ENCODE measurements around the gene MTHFSD.

Gene MTHFSD

DNA sequence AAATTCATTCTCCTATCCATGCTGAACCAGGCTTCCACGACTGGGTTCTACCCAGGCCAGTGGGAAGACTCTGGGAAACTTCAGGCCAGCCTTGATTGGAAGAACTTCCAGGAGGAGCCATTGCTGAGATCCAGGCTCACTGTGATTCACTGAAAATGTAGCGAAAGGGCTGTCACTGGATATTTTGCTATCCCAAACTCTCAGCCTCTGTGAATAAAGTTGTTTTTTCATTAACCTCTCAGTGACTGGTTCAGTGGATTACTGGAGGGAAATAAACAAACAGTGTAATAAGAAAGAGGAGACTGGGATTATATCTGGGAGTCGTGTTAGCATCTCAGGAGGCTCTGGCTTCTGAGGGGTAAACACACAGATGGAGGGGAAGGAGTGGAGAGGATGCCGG is 26.4 kb upstream of the MTHFSD start:
- DNase-seq, result no peak

DNA sequence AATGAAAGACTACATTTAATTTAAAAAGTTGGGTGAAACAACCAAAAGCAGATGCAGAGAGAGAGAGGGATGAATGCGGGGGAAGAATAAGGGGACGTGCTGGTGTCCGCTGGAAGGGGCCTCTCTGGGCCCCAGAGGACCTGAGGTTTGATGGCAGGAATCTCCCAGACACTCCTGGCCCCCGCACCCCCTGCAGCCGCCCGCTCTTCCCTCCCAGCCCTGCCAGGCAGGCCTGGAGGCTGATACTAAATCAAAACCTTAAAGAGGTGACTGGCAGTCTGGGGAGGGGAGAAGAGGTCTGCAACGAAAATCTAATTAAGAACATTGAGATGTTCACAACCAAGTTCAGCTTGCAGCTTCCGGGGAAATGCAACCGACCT is 25.7 kb upstream of the MTHFSD start:
- DNase-seq, result no peak

DNA sequence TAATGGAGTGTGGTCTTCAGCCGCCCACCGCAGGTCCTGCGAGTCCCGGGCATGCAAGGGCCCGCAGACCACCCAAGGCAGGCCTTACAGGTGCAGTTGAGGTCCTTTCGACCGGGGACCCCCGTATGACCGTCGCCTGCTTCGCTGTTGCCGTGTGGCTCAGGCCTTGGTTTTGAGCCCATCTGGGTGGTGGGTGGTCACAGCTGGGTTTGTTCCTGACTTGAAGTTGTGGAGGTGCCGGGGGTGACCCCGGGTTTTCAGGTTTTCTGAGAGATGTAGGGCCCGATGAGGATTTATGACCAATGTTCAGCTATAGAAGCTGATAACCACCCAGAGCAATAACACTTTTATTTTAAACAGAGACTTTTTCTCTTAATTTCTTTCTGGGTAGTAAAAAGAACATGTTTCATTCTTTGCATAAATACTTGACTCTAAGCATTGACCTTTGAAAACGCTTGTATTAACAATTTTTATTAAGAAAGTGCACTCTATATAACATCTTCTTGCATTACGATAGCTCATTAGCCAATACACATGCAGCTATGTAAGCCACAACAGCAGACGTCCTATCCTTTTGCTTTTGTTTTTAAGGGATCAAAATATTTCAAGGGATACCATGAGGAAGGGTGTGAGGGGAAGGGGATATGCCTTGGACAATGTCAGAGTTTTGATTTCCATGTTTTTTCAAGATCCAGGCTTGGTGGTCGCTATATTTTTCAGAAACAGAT is 25.2 kb upstream of the MTHFSD start:
- no peak for DNase-seq

DNA sequence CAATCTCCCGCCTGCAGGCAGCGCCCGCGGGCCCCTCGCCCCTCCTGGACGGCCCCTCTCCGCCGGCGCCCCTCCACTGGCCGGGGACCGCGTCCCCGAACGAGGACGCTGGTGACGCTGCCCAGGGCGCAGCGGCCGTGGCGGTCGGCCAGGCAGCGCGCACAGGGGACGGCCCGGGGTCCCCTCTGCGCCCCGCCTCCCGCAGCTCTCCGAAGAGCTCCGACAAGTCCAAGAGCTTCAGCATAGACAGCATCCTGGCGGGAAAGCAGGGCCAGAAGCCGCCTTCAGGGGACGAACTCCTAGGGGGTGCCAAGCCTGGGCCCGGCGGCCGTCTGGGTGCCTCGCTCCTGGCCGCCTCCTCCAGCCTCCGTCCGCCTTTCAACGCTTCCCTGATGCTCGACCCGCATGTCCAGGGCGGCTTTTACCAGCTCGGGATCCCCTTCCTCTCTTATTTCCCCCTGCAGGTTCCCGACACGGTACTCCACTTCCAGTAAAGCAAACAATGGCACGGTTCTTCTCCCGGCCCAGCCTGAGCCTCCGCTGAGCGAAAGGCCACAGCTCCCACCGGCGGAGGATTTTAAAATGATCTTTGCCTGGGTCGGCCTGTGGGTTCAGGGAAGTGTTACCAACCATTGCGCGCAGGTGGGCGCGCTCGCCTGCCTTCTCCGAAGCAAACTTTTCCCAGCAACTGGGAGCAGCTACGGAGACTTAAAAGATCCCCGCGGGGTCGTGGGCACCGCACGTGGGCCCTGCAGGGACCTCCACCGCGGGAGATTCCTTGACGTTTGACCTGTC is 24.4 kb upstream of the MTHFSD start:
- no peak for DNase-seq

DNA sequence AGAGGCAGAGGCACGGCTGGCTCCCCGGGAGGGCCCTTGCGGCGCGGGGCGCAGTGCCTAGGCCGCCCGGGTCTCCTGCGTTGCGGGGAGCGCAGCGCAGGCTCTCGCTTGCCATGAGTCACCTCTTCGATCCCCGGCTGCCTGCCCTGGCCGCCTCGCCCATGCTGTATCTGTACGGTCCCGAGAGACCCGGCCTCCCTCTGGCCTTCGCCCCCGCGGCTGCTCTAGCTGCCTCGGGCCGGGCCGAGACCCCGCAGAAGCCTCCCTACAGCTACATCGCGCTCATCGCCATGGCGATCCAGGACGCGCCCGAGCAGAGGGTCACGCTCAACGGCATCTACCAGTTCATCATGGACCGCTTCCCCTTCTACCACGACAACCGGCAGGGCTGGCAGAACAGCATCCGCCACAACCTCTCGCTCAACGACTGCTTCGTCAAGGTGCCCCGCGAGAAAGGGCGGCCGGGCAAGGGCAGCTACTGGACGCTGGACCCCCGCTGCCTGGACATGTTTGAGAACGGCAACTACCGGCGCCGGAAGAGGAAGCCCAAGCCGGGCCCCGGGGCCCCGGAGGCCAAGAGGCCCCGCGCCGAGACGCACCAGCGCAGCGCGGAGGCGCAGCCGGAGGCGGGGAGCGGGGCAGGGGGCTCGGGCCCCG is 23.7 kb upstream of the MTHFSD start:
- DNase-seq, result no peak

DNA sequence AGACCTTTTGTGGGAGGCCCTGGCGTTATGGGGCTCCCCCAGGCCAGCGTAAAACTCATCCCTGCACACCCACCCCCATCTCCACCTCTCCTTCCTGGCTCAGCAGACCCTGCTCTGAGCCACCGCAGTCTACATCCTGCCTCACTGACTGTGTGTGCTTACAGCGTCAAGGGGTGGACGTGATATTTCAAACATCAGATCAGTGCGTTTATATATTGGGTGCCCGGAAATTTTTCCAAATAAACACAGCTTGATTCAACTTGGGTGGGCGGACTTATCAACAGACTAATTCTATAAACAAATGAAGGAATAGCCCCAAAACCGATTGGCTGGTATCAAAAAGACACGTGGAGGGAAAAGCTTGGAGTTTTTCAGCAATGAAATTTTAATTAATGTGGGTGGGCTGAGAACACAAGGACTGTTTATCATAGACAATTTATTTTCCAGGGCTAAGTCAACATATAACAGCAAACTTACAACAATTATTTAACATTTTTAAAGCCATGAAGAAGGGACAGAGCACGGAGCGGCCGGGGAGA is 23.1 kb upstream of the MTHFSD start, which contains the start of gene FOXL1:
FOXL1 (plus strand) TSS at position 489 of the 539 bp plus-strand sequence. CDS start 175 bp downstream, outside the sequence.
- DNase-seq, result no peak

DNA sequence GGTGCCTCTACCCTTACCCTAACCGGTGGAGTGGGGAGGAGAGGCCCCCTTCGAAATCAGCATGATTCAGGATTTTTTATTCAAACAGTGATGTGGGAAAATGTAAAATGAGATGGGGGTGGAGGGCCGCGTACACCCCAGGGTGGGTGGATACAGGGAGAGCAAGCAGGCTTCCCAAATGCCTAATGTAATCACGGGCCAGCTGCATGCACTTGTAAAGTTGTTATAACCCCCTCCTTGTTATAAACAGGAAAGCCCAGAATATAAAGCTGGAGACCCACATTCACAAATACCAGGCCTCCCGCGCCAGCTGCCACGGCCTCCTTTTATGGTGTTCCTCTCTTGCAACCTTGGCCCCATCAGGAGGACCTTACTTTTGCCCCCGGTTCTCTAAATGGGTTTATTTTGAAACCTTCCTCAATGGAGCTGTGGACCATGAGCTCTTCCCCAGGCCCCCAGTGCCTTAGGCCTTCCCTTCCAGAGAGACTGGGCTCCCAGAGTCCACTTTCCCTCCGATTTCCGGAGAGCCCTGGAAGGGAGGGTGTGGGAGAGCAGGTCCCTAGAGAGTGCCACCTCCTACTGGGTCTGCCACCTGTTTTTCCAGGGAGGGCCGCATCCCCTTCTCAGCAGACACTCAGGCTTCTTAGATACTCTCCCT is 22.4 kb upstream of the MTHFSD start:
- DNase-seq, result no peak

DNA sequence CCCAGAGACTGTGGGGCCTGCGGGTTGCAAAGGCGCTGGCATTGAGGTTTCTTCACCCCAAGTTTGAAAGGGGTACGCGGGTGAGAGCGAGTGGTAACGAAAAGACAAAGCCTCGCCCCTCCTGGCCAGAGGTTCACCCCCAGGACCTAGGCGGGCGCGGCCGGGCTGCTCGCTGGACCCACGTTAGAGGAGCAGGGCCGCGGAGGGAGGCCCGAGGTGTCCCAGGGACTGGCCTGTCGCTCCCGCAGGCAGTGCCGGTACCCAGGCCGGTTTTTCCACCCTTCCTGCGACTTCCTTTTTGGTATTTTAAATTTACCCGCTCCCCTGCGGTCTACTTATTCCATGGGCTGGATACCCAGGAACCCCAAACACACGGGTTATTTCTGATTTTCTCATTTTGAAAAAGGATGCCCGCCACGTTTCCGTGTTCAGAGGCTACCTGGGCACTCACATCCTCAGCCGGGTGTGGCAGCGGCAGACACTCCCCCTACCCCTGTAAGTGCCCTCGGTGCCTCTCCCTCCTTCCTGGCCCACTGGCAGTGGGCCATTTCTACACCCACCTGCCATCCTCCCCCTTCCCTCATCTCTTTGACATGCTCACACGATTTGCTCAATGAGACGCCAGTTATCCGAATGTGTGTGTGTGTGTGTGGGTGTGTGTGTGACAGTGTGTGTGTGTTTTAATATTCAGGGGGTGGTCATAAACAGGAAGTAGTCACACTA is 21.7 kb upstream of the MTHFSD start:
- no peak for DNase-seq

DNA sequence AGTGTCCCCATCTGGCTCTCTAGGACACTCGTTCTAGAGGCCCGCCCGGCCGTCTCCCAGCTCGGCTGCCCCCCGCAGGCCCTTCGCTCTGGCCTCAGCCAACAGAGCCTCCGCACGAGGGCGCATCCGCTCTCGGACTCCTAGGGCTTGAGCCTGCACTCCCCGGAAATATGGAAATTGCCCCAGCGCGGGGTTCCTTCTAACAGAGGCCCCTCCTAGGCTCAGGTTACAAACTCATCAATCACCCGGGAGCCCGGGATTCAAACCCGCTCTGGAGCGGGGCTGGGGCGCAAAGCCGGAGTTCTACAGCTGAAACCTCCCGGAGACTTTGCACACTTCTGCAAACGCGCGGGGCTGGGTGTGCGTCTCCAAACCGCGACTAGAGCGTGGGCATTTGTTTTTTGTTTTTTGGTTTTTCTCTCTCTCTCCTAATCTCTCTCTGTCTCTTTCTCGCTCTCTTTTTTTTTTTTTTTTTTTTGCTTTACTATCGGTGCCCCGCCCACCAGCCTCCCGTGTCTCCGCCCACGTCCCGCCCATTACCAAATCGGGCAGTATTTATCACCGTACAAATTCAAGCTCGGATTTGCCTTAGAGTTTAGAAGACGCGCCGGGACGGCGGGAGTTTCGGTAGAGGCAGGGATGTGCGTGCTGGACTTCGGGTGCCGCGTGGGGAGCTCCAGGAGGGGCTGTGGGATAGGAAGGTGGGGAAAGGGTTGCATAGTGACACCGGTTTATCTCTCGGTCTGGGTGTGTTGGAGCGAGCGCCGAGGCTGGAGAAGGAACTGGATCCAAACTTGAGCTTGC is 20.9 kb upstream of the MTHFSD start:
- DNase-seq, result peak; percentile 59

DNA sequence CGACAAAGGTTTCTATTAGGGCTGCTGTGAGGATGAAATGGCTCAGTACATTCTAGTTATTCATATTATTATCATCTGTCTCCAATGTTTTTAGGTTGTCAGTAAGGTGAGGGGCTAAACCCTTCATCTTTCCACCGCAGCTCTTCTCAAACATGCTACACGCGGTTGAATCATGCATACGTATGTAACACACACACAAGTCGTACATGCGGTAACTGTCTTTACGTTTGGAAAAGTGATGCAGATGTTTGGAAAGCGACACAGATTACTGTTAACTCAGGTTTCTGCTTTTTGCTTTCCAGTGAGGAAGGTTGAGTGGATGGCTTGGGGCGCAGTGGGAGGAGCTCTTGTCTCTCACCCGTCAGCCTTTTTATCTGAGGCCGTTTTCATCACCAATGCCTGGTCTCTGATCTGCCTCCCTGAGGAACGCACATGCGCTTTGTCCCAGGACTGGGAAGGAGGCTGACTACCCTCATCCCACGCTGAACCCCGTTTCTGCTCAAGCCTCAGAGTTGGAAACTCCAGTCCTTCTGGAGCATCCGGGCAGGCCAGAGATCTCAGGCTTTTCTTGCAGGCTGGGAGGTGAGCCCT is 20.2 kb upstream of the MTHFSD start:
- no peak for DNase-seq

DNA sequence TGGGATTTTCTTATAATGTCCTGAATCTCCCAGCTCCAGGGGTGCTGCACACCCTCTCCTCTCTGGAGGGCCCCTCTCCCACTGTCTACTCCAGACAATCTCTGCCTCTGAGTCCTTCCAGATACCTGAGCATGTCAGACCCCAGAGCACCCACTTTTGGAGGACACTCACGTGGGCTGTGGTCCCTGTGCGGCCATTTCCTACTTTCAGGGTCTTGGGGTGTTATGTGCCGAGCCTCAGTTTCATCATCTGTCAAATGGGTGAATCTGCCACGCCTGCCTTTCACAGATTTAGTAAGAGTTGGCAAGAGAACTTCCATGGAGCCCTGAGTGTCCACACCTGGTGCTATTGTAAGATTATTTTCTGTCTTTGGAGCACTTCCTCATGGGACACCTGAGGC is 19.6 kb upstream of the MTHFSD start:
- no peak for DNase-seq

DNA sequence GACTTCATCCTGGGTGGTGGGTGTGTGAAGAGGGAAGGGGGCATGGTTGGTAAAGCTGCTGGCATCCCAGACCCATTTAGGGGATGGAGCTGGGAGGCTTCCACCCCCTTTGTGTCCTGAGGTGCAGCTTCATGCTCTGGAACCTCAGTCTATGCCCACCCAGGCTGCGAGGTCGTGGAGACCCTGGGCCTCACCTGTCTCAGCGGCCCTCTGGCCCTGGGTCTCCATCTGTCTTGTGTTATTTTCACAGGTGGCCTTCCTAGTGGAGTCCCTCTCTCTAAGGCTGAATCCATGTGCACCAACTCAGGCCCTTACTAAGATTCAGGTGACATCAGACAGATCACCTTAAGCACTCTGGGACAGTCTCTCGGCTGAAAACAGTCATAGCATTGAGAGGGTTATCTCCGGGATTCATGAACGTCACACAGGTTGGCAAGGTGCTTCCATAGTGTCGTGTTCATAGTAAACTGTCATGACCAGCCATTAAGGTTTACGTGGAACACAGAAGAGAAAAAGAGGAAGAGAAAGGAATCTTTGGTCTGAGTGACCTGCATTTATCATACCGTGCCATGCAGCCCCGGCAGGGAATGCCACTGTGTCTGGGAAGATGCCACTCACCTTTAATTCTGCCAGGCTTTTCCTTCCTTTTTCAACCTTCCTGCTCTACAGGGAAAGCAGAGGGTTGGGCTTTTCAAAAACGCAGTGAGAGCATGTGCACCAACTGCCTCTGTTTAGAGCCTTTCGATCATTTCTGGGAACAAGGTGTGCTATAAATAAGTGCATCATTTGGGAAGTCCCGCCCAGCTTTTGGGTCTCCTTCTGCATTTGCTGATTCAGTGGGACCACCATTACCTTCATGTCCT is 18.8 kb upstream of the MTHFSD start:
- DNase-seq, result no peak

DNA sequence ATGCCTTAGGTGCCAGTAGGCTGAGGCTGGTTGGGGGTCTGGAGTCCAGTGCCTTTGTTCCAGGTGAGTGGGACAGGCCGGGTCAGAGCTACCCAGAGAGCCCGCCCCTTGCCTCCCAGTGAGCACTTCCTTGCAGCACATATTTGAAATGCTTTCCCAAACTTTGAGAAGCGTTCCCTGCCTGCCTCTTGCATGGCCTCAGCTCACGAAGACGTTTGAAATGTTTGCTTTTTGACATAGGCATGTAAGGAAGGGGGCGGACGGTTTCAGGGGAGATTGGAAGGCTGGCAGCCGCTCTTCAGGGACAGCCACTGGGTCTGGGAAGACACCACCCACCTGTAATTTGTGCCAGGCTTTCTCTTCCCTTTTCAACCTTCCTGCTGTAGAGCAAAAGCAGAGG is 18.2 kb upstream of the MTHFSD start:
- DNase-seq, result no peak

DNA sequence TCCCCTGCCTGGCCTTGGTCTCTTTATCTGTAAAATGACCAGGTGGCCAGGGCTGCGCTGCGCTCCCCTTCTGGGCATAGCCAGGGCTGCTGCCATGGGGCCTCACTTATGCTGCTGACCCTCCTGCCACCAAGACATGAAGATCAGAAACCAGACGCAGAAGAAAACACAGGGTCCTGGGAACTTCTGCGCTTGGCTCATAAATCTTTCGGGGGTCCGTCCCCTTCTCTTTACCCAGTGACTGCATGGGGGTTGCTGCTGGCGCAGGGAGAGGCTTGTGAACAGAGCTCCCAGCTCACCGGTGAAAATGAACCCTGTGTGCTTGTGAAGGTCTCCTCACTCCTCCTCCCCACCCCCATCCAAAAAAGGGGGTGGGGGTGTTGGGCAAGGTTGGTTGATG is 17.6 kb upstream of the MTHFSD start:
- no peak for DNase-seq

DNA sequence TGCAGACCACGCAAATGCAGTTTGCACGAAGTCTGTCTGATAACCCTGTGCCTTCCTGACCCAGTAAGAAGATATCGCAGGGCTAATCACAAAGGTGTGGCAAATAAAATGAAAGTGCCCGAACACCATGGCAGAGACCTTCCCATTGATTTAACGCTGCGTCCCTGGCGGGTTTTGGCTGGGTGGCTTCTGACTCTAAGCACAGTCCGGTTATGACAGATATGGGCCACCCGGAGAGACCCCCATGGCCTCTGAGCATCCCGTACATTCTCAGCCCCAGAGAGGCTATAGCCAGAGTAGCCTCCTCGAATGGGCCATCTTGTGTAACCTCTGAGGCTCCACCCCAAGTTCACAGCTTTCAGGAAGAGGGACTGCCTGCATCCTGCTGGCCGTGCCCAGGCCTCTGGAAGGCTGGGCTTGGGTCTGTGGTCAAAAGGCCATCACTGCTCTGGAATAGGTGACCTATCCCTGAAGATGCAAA is 17.0 kb upstream of the MTHFSD start:
- no peak for DNase-seq

DNA sequence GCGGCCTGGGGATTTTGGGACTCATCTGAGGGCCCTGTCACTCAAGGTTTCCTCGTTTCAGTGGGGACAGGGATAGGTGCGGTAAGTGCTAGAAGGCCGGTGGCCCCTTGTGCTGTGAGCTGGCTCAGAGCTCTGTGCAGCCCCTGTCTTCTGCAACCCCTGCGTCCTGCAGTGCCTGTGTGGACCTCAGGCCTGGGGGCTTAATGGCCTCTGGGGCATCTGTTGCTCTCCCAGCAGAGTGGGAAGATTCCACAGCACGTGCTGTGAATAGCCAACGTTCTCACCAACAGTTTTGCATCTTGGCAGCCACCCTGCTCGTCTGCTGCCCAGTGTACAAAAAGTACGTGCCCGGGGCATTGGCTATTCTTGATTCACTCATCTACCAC is 16.5 kb upstream of the MTHFSD start:
- no peak for DNase-seq

DNA sequence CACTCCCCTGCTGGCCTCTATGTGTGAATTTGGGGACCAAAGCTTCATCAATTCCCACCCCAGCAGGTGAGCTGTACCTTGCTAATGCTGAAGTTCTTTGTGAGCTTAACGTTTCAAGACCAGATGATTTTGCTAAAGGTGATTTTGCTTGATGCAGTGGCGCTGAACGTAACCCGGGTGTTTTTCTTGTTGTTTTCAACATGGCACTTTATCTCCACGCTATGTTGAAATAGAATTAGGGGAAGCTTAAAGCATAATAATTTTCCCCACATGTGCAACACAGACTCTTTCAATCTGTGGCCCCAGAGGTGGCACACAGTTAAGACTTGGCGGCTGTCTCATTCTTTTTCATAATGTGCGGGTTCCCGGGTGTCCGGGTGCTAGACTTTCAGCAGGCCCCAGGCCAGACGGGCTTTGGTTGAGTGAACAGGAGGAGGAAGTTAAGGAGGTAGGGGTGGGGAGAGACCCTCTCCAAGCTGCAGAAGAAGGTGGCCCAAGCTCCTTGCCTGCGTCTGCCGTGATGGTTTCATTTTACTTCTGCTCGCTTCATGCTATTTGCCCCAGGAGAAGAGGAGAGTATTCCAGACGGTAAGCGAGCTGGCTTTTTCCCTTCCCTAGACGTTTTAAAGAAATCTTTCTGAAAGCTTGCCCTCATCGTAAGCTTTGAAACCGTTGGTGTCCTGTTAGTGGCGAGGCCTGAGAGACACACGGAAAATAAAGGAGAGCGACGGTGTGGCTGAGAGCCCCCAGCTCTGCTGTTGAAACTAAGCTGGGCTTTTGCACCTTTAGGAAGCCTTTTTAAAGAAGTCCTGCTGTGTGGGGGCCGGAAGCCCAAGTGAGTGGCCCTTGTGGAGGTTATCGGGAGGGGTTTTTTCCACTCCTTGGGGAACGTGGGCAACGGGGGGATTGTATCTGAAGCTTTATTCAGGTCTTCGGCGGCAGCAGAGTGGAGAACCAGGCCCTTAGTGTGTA is 15.8 kb upstream of the MTHFSD start:
- DNase-seq, result no peak

DNA sequence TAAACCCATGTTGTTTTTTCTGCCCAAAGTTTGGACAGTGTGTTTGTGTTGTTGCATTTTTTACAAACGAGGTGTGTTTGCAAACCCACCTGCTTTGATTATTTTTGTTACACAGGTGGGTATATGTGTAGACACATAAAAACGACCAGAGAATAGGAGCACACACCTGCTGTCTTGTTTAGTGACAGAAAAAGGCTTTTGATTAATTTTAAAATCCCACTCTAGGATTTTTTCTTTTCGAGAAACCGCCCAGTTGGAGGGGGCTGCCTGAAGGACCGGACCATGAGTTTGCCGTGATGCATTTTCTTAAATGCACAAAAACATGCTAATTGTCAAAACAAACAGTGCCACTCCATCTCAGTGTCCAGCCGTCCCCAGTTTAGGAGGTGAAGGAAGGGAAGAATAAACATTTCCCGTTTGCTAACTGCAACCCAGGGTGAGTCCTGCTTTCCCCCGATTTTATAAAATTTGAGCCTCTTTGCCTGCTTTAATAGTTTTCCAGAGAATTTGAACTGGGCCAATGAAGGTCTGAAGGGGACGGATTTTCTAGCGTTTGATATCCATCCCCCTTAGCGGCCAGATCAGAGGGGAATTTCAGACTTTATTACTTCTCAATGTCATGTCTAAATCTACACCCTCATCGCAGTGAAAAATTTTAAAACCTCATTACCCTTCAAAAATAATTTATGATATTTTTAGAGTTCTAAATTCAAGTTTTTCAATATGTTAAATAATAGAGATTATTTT is 14.8 kb upstream of the MTHFSD start:
- no peak for DNase-seq
